Stimulated activated CD4-positive, alpha-beta T cell treated with anti-CD3 and anti-CD28 coated beads, Interleukin-12 subunit alpha, Interleukin-12 subunit beta, amount 100 ng/mL, for 48 hours (primary cell): Measurements from ENCODE around the gene BICC1.

Experiments
- DNase-seq, 3 donors: peaks; one replicate each; pipeline ENCODE4 v3.0.0-alpha.2; 2020; ENCODE audit warnings: low read depth in 2 of 3, low spot score in 1 of 3

BICC1 gene

DNA sequence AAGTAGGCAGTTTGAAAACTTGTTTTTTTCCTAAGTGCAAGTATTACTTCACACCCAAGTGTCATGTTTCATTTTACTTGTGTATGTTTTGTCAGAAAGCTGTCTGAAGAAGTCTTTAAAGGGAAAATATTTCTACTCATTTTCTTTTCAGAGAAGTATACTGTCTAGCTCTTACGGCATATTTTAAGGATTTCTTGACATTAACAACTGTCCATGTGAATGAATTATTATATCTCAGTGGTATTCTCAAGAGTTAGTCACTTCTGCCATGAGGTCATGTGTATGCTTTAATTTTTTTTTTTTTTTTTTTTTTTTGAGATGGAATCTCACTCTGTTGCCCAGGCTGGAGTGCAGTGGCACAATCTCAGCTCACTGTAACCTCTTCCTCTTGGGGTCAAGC lies 229.5 kb downstream of the BICC1 start:
- no peak for DNase-seq

DNA sequence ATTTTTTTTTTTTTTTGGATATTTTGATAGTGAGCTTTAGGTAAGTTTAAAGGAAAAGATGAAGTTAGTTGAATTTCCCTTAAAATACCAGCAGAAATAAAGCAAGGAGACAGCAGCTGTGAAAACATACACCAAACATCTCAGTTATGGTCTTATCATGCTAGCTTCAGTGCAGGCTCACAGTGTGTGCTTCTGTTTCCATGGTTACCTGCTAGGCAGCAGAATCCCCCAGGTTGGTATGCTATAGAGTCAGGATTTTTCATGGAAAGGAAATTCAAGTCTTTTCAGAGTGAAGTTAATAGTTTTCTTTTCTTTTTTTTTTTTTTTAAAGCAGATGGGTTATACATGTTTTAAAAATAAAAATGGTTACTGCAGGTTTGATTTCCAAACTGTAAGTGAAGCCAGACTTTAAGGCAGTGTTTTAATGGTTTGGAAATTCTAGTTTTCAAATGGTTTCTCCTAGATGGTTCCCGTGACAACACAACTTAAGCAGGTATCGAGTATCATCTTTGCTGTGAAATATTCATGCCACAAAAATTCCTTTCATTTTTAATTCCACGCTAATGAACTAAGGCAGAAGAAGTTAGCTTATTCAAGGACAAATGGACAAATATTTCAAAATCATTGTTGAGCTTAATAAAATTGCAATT lies 230.9 kb downstream of the BICC1 start:
- no peak for DNase-seq

DNA sequence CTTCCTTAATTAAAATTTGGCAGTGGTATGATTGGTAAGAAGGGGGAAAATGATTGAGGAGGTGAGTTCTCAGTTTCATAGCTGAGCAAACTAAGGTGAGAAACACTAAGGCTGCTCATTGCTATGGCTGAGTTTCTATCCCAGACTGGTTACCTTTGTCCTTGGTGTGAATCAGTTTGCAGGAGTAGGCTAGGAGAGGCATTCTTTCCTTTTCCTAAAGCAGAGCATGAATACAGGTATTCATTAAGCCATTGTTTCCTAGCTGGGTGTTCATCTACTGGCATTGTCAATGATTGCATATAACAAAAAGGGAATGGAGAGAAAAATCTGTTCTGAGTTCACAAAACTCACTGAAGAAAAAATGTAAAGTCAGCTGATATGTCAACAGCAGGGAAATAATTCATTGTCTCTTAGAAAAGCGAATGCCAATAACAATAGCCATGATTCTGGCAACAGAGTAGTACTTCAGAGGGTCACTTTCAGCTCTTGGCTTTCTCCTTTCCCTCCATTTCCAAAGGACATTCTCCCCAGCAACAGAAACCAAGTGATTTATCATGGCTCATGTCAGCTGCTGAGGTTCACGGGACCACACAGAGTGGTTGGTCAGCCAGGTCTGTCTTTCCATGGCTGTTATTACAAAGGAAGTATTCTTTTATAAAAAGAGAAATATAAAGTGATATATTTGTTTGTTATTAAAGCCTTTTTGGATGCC lies 234.0 kb downstream of the BICC1 start:
- DNase-seq: no peak

DNA sequence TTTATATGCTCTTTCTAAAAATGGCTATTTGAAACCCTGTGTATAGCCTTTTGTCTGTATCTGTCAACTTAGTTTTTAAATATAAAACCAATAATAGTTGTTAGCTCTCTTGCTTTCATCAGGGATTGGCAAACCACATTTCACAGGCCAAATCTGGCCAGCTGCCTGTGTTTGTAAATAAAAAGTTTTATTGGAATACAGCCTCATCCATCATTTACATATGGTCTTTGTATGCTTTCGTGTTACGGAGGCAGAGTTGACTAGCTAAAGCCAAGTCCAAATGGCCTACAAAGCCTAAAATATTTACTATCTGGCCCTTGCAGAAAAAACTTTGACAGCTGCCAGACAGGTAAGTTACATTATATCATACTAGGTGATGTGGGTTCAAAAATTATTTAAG lies 235.0 kb downstream of the BICC1 start:
- no peak for DNase-seq

DNA sequence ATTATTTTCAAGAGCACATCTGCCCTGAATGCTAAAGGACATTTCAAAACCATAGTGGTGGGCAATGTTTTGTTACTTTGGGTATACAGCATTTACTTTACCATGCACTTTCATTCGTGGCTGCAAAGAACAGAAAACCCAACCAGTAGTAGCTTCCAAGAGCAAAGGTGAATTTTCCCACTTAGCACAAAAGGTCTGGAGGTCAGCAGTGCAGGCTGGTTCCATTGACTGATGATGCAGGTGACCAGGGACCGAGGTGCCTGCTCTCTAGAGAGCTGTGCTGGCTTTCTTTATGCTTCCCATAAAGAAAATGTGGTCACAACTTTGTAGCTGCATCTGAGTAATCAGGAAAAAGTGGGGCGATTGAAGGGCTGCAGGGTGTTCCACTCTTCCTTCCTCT lies 240.0 kb downstream of the BICC1 start:
- DNase-seq: no peak

DNA sequence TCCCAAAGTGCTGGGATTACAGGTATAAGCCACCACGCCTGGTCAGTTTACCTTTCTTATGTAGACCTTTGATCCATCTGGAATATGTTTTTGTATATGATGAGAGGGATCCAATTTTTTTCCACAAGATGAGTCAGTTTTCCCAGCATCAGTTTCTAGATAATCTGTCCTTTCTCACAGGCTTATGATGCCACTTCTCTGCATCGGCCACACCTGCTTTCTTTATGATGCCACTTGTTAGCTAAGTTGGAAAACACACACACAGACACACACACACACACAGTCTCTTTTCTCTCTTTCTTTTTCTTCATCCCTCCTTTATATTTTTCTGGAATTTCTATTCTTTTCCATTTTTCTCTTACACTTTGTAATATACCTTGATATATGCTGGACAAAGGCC lies 240.8 kb downstream of the BICC1 start:
- DNase-seq: no peak

DNA sequence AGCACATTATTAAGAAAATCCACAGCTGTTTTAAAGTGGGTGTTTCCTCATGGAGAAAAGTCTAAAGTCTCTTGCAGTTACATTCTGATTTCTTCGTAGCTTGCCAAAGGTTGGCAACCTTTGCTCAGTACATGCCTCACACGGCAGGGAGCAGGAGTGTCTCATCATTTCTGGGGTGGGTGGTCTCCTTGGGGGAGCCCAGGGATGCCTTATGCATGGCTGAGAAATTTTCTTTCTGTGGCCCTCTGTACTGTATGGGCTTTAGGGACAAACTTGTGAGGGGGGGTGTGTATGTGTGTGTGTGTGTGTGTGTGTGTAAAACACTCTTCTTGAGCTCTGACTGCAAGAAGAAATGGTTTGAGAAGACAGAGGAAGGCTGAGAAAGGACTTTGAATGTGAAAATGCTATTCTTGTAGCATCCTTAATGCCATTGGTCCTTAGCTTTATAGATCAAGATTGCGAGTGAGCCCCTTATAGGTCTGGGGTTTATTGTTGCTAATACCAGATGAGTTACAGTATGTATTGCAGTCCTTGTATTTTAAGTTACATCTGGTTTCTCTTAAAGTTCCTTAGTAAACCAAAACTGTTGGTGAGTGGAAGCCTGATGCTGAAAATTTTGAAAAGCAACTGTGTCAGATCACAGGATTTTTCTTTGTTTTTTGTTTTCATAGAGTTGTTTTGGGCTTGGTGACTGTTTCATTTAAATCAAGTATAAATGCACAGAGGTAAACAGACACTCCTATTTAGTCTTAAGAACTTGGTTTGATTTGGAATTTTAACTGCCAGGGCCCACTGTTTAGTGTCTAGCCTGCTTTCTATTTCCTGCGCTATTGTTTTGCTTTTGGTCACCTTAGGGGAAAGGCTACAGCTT lies 242.0 kb downstream of the BICC1 start:
- DNase-seq: no peak

DNA sequence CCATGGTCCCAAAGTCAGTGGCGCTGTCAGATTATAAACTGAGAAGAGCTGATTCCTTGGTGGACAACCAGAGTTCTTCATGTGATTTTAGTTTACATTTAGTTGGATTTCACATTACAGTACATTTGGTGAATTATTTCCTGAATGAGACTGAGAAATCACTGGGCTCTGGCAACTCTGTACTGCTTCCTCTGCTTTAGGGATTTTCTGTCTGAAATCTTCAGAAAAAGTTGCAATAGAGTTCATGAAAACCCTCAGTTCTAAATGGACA lies 242.6 kb downstream of the BICC1 start:
- no peak for DNase-seq

DNA sequence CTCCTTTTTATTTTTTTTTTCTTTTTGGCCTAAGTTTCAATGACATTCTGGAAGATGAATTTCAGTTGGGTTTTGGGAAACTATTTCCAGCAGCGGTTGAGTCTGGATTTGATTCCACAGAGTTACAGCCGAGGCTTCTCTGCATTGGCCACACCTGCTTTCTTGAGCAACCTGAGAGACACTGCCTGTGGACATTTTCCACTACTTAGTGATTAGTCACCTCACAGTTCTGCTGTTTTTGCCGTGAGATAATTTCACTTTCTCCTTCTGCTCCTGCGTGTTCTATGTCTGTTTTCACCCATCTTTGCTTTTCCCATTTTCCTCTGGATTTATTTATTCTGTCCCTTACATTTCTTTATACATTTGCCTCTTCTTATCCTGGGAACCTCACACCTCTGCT lies 243.0 kb downstream of the BICC1 start:
- no peak for DNase-seq

DNA sequence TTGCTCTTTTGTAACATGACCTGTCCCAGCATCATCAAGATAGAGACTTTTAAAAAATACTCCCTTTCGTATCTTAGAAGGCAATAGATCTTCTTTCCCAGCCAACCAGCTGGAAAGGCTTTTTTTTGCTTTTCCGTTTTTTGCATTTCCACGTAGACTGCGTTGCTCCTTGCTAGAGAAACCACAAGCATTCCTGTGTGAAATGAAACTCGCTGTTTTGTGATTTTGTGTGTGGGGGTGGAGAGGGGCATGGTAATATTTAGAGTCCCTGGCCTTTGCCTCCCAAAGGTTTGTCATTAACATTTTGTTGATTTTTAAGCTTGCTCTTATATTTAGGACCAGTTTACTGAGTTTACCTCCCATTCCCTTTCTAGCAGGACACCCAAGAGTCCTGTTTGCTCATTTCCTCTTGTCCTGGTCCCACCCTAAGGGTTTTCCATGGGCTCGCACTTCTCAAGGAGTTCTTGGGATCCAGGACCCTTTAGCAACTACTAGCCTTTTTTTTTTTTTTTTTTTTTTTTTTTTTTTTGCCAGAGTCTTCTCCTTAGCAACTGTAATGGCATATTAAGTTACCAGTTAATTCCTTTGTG lies 243.6 kb downstream of the BICC1 start:
- DNase-seq: no peak

DNA sequence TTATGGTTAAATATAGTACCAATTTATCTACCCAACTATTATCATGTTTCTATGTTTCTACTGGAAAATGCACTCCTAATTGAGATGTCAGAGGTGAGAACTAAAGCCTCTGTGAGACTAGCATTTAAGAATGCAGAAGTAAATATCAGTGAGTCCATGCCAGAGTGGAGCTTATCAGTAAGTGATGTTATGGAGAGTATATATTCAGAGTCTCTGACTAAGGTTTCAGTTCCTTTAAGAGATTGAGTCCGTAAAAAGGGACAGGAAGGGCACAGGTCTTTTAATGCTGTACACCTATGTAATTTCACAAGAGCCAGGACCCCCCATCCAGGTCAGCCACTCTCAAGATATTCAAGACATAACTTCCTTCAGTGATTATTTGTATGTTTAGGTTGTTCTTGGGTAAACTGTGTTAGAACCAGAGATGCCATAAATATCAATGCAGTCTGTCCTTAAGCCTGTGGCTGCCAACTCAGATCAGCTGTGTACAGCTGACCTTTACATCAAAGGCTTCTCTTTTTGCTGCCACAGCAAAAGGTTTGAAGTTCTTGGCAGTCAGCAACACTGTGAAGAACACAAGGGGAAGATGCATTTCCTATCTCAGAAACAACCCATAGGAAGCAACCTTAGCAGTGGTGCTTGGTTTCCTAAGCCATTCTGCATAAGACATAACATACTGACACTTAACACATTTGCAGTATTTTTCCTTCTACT lies 244.8 kb downstream of the BICC1 start:
- no peak for DNase-seq

DNA sequence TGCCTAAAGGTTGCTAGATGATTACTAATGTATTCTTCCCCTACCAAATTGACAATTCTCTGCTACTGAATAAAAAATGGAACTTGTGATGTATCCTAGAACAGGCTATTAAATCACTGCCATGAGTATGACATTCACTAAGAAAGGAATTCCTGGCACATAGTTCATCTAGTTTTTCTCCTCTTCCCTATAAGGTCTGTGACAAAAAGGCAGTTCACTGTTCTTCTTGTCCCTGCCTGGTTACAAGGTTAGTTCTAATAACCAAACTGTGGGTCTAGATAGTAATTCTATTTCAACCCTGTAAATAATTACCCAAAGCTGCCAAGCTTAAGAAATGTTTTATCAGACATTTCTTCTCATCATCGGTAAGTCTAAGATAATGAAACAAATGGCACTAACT lies 245.6 kb downstream of the BICC1 start:
- DNase-seq: no peak

DNA sequence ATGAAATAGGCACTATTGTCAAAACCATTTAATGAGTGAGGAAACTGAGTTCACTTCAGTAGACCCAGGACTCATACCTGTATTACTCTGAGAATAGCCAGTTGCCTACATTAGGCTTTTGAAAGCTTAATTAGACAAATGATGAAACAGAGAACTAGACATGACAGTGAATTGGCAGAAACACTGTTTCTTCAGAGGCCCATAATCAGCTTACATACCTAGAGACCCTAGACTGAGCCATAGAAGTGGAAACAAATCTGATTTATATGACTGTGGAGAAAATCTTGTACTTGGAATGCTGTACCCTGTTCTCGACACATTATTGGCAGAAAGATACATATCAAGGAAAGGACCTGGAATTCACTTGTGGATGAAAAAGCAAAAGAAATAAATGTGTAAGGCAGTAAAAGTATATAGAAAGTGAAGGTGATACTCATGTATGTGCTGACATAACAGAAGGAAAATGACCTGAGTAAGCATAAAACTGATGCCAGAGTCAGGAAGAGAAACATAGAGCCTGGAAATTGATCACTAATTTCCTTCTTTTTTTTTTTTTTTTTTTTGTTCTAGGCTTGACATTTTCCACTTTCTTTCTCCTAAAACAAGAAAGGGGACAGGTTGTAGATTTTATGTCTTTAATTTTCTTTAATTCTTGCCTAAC lies 251.5 kb downstream of the BICC1 start:
- no peak for DNase-seq

DNA sequence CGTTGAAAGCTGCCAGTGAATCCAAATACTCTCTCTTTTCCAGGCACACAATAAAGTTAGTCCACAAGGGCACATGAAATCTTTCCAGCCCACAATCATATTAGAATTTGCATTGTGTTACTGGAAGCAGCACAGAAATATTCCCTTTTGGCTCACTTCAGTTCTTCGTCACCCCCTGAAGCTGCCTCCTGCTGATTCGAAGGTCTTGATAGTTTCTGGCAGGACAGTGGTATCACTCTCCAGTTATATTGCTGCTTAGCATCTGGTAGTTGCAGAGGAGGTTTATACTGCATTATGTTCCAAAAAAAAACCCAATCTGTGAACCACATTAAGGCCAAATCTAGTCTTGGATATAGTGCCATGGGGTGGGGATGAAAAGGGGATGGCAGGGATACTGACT lies 253.2 kb downstream of the BICC1 start:
- no peak for DNase-seq

DNA sequence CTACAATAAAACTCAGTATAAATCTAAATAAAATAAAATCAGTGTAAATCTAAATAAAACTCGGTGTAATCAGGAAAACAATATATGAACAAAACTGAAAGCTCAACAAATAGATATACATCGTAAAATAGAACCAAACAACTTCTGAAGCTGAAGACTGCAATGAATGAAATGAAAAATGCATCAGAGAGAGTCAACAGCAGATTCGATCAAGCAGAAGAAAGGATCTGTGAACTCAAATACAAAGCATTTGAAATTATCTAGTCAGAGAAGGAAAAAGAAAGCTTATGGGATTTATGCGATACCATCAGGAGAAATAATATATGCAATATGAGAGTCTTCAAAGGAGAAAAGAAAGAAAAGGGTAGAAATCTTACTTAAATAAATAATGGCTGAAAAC lies 255.0 kb downstream of the BICC1 start:
- DNase-seq: no peak

DNA sequence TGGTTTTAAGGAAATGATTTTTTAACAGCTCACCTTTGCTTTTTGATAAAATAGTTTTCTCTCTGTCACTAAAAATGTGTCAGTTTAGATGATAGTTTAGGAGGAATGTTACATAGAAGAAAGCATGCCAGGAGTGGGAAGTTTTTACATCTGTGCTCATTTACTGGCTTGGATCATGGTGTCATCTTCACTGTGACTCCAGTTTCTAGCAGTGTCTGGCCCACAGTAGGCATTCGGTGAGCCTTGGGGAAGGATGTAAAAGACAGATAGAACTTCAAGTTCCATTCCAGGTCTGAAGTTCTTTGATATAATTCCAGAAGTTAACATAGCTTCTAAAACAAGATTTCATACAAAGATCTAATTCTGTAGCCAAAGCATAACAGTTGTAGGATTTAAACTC lies 259.2 kb downstream of the BICC1 start:
- no peak for DNase-seq

DNA sequence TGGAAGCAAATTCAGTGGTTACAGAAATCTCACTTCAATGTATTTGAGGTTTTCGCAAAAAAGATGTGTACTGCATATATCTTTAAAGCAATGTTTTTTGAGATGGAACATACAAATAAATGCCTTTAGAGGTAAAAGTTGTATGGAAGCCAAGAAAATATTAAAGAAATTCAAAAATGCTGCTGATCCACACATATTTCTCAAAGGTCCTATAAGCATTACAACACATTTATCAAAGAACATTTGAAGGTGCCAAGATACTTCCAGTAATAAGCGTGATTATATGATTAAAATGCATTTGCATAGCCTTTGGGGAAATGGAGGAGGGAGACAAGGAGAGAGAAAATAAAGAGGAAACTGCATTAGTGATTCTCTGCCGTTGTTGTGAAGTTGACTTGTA lies 260.1 kb downstream of the BICC1 start:
- no peak for DNase-seq

DNA sequence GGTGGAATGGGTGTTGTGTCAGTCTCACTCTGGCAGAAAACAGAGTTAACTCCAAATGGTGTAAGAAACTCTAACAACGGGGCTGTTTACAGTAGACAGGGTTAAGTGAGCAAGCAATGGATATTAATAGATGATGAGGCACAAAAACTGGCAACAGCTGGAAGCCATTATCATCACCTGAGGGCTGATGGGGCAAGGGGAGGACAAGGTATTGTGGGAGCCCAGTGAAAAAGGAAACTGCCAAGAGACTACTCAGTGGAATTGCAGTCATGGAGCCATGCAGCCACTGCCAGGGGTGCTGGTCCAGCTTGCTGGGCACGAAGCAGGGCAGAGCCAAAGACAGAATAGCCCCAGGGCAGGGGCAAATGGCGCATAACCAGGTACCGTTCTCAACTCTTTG lies 260.7 kb downstream of the BICC1 start:
- no peak for DNase-seq

DNA sequence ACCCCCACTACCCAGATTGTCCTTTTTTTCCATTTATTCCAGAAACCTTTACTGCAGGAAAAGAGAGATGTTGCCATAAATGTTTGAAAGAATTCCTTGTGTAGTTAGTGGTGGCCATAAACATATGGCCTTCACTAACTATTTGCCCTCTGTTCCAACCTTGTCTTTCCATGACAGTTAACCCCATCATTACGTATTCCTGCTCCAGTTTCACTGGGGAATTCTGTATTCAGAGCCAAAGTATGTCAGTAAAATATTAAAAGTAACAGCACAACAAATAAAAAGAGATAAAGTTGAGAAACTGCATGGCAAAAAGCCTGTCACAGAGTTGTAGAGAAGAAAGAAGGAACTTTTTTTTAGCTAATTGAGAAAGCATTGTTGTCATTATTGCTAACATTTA lies 261.3 kb downstream of the BICC1 start:
- no peak for DNase-seq

DNA sequence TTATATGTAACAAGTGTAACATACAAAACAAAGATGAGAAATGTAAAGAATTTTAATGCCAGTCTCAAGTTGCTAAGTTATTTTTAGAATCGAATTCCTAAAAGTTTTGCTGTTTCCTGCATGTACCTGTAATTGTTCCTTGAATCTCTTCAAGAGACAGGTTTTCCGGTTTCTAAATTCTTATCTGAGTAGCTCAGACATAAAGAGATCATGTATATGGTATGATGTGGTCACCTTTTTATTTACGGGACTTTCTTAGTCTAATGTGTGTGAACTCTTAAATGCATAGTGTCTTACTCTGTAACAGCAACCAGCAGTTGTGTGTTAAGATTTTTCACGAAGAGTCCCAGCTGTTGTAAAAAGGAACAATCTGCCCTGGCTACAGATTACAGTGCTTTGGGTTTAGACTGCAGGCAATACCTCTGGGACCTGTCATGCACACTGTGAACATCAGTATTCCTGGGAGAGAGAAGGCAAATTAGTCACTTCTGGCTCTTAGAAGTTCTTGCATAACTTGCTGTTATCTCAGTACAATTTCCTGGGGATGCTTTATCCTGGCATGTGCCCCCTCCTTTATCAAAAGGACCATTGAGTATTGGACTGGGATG lies 263.4 kb downstream of the BICC1 start:
- no peak for DNase-seq
